Ovary (tissue), 9 donors: ENCODE data around the gene ALDH2. TPM values are rescaled to one million over a fixed set of nuclear protein-coding genes. Genes with fewer than 3 reads are reported as not detected.

Experiments used
- DNase-seq, 5 donors: peaks; one replicate each; pipeline ENCODE4 v3.0.0-alpha.2; 2019 to 2020
- H3K27ac ChIP-seq, 2 donors: fragments of 200-600 bp; one replicate each; pipeline versions ENCODE4 v1.5.1 to v1.8.0; 2019 to 2022
- H3K27me3 ChIP-seq: fragments of 200-600 bp; one replicate; pipeline ENCODE4 v1.8.0; 2022
- H3K36me3 ChIP-seq: fragments of 200-600 bp; sonication (generic); one replicate; pipeline ENCODE4 v1.5.1; 2019
- H3K4me1 ChIP-seq: one replicate; pipeline ENCODE4 v1.8.1; 2013; ENCODE audit warnings: mild to moderate bottlenecking, moderate library complexity; ENCODE audit not compliant: insufficient read depth
- H3K4me3 ChIP-seq: fragments of 200-600 bp; sonication (generic); one replicate; pipeline ENCODE4 v1.5.1; 2017
- H3K9me3 ChIP-seq, 2 donors: fragments of 200-600 bp in 1 of 2; sonication (generic) in 1 of 2; one replicate each; pipeline versions ENCODE4 v1.5.1 to v1.8.1; 2013 to 2019; ENCODE audit warnings: mild to moderate bottlenecking in 1 of 2, moderate library complexity in 1 of 2
- CTCF ChIP-seq, 3 donors: fragments of 450-650 bp in 2 of 3; fragments of 200-600 bp in 1 of 3; IDR thresholded peaks; one replicate each; pipeline versions ENCODE4 v1.5.1 to v1.8.0; 2016 to 2022; ENCODE audit warnings: antibody characterized with exemption in 3 of 3, mild to moderate bottlenecking in 1 of 3
- EP300 ChIP-seq: sonication (generic); formaldehyde crosslinking; IDR thresholded peaks from one replicate; pipeline ENCODE4 v1.6.1; 2017; ENCODE audit warnings: antibody characterized with exemption
- POLR2A ChIP-seq: fragments of 450-650 bp; IDR thresholded peaks from one replicate; pipeline ENCODE4 v1.6.1; 2017; ENCODE audit warnings: antibody characterized with exemption, mild to moderate bottlenecking, moderate library complexity
- WGBS, 3 donors: extraction: QIAGEN DNeasy Blood & Tissue Kit in 1 of 3; methylation state at CpG; one replicate each; pipeline versions ENCODE4 v1.1.5 to v1.1.7; 2013 to 2017; 5-methylcytosine and 5-hydroxymethylcytosine counted together
- intact Hi-C, 4 donors: fragments of 100-400 bp; cut with DNase I; formaldehyde crosslinking; loops; one replicate each; pipeline versions ENCODE4 v1.11.0 to v1.15.1; 2022 to 2023
- polyA plus RNA-seq, 2 donors: library from polyadenylated mRNA; stranded (reverse); fragments of 200-250 nt in 1 of 2; fragments of 350-450 nt in 1 of 2; fragmentation: Illumina TruSeq in 1 of 2; extraction: RNeasy Lipid Tissue Mini Kit (QIAGEN cat#74804) in 1 of 2; gene quantifications; one replicate each; pipeline ENCODE4 v1.2.3, GENCODE V29; 2013 to 2014
- total RNA-seq, 7 donors: library from RNA; depleted of rRNA in 2 of 7; stranded (reverse); fragments of >200 nt in 2 of 7; fragmentation: NEBNext Ultra II Directional in 3 of 7; extraction: Animal tissue kit (Norgen Biotek cat#: 25700) in 3 of 7; gene quantifications; one replicate each; pipeline versions ENCODE4 v1.1.0 to v1.2.4, GENCODE V29; 2016 to 2023
- donor health status: DM: no; HTN: no; CAD: no; lungs with moderate emphysema.
- donor health status: DM: no; HTN: no; CAD: no.
- donor health status: Bipolar disorder and iron deficiency.
- donor health status: DM: yes; HTN: yes; CAD: no.
- donor health status: DM: no; HTN: no; CAD: no.
- donor health status: DM: yes; HTN: yes; CAD: no.

The ALDH2 gene
- total and polyA plus RNA-seq, 9 donors = 46.7 to 154 (median 115) TPM

- 86 to 89% (median 87%) methylated on average over 4 of the region's 4 CpGs for WGBS, 3 donors
- Histone ChIP-seq H3K36me3 (no peaks in the 10 kb centered on the region), H3K27me3 (no peaks in the 10 kb centered on the region), H3K27ac (no peak overlapping the region), H3K4me1 (peaks cover 2% of the 10 kb centered on the region), H3K4me3 (no peak overlapping the region), H3K9me3 (no peaks in the 10 kb centered on the region)
- intact Hi-C loops = no loop called here
- TF ChIP-seq CTCF (IDR thresholded peaks at IDR 0.05) (no peak), EP300 (no peak), POLR2A (no peak)
- DNase-seq = no peak
Measured at GRCh38 chr12:111745211-111745610, 21.5 kb upstream of the ALDH2 start.

- H3K27me3 ChIP-seq = no peaks in the 10 kb centered on the region
- H3K36me3 ChIP-seq = no peaks in the 10 kb centered on the region
- H3K4me3 ChIP-seq = no peak overlapping the region
- TF ChIP-seq CTCF (IDR thresholded peaks at IDR 0.05) = no peak
- TF ChIP-seq EP300 = no peak
- TF ChIP-seq POLR2A = no peak
- H3K27ac ChIP-seq = no peak overlapping the region
- intact Hi-C loops = no loop called here
- no peaks in the 10 kb centered on the region for H3K9me3 ChIP-seq
- DNase-seq = no peak
- 84 to 86% (median 85%) methylated on average over 9 of the region's 9 CpGs for WGBS, 3 donors
- no peaks in the 10 kb centered on the region for H3K4me1 ChIP-seq
Measured at GRCh38 chr12:111747333-111747732, 19.4 kb upstream of the ALDH2 start.

- TF ChIP-seq POLR2A = no peak
Measured at GRCh38 chr12:111748151-111748672, 18.5 kb upstream of the ALDH2 start.

GRCh38 chr12:111748867-111749266 is 17.9 kb upstream of the ALDH2 start:
- H3K4me3 ChIP-seq = no peak overlapping the region
- intact Hi-C loops = no loop called here
- no peaks in the 10 kb centered on the region for H3K27me3 ChIP-seq
- H3K36me3 ChIP-seq = no peaks in the 10 kb centered on the region
- no peaks in the 10 kb centered on the region for H3K9me3 ChIP-seq
- TF ChIP-seq EP300 (no peak), CTCF (IDR thresholded peaks at IDR 0.05) (no peak), POLR2A (no peak)
- DNase-seq = no peak
- H3K4me1 ChIP-seq = no peaks in the 10 kb centered on the region
- 84 to 88% (median 84%) methylated on average over 7 of the region's 7 CpGs for WGBS, 3 donors
- no peak overlapping the region for H3K27ac ChIP-seq

More at GRCh38 chr12:111748151-111748672, 18.5 kb upstream of the ALDH2 start:
- H3K4me3 ChIP-seq = no peak overlapping the region
- WGBS, 3 donors = 67 to 71% (median 67%) methylated on average over 8 of the region's 8 CpGs
- DNase-seq = no peak
- H3K4me1 ChIP-seq = no peaks in the 10 kb centered on the region
- no peaks in the 10 kb centered on the region for H3K27me3 ChIP-seq
- H3K36me3 ChIP-seq = no peaks in the 10 kb centered on the region
- H3K27ac ChIP-seq = no peak overlapping the region
- intact Hi-C loops = no loop called here
- H3K9me3 ChIP-seq = no peaks in the 10 kb centered on the region

GRCh38 chr12:111749391-111749790 is 17.3 kb upstream of the ALDH2 start:
- Histone ChIP-seq H3K4me3 (no peak overlapping the region), H3K36me3 (no peaks in the 10 kb centered on the region), H3K4me1 (peaks cover under 1% of the 10 kb centered on the region), H3K27ac (no peak overlapping the region), H3K27me3 (no peaks in the 10 kb centered on the region), H3K9me3 (no peaks in the 10 kb centered on the region)
- WGBS, 3 donors = 82 to 83% (median 83%) methylated on average over 4 of the region's 4 CpGs
- intact Hi-C loops = no loop called here
- TF ChIP-seq POLR2A (no peak), EP300 (no peak), CTCF (IDR thresholded peaks at IDR 0.05) (no peak)
- no peak for DNase-seq
